Nephron (organoid): Measurements from ENCODE around the gene SLC25A45.
A peak's percentile ranks its signal among the peaks of the same experiment; 100 is the strongest.

Source experiments
- H3K27ac Mint-ChIP-seq, 3 experiments: 2 replicates each; pipeline ENCODE4 v1.8.0; 2020; ENCODE audit warnings: mixed read lengths in 3 of 3, mild to moderate bottlenecking in 2 of 3, moderate library complexity in 1 of 3
- H3K27me3 Mint-ChIP-seq: 2 replicates; pipeline ENCODE4 v1.8.0; 2021; ENCODE audit warnings: low read depth, mild to moderate bottlenecking, moderate library complexity, mixed read lengths
- H3K36me3 Mint-ChIP-seq: 2 replicates; pipeline ENCODE4 v1.8.0; 2020; ENCODE audit warnings: low read depth, mixed read lengths
- H3K4me1 Mint-ChIP-seq: 2 replicates; pipeline ENCODE4 v1.8.0; 2020; ENCODE audit warnings: mixed read lengths
- H3K4me3 Mint-ChIP-seq, 3 experiments: 2 replicates each; pipeline ENCODE4 v1.8.0; 2020; ENCODE audit warnings: mild to moderate bottlenecking in 3 of 3, mixed read lengths in 3 of 3, moderate library complexity in 2 of 3
- H3K9me3 Mint-ChIP-seq: 2 replicates; pipeline ENCODE4 v1.8.0; 2020; ENCODE audit warnings: mixed read lengths
- CTCF ChIP-seq, 3 experiments: fragments of 200-600 bp; sonication (generic); IDR thresholded peaks; one replicate each; pipeline ENCODE4 v1.5.0; 2021; ENCODE audit warnings: antibody characterized with exemption in 3 of 3; ENCODE audit not compliant: unreplicated experiment in 3 of 3

SLC25A45 gene

GRCh38 chr11:65401803-65402248 is 19.4 kb upstream of the SLC25A45 start:
- Mint-ChIP-seq H3K4me3 (no peak overlapping the region), H3K27ac (peak overlapping the region in 1 of 3 experiments; percentile 35), H3K4me1 (peaks cover 12% of the 10 kb centered on the region), H3K9me3 (no peaks in the 10 kb centered on the region), H3K36me3 (peaks cover 28% of the 10 kb centered on the region), H3K27me3 (no peaks in the 10 kb centered on the region)
- no peak for TF ChIP-seq CTCF (IDR thresholded peaks at IDR 0.05; ENCODE audit: unreplicated experiment in 3 of 3)

- no peak for TF ChIP-seq CTCF (IDR thresholded peaks at IDR 0.05; ENCODE audit: unreplicated experiment in 3 of 3)
- H3K4me1 Mint-ChIP-seq, result peaks cover 12% of the 10 kb centered on the region
- H3K36me3 Mint-ChIP-seq, result peaks cover 28% of the 10 kb centered on the region
- no peaks in the 10 kb centered on the region for H3K9me3 Mint-ChIP-seq
- H3K27ac Mint-ChIP-seq, result peak overlapping the region in 1 of 3 experiments; percentile 35
- no peaks in the 10 kb centered on the region for H3K27me3 Mint-ChIP-seq
- H3K4me3 Mint-ChIP-seq, result no peak overlapping the region
Observed at GRCh38 chr11:65401073-65401802, 18.8 kb upstream of the SLC25A45 start.

- Mint-ChIP-seq H3K9me3 (no peaks in the 10 kb centered on the region), H3K36me3 (peaks cover 28% of the 10 kb centered on the region), H3K27me3 (no peaks in the 10 kb centered on the region), H3K27ac (no peak overlapping the region), H3K4me1 (peaks cover 12% of the 10 kb centered on the region), H3K4me3 (no peak overlapping the region)
- no peak for TF ChIP-seq CTCF (IDR thresholded peaks at IDR 0.05; ENCODE audit: unreplicated experiment in 3 of 3)
Observed at GRCh38 chr11:65400307-65401072, 18.0 kb upstream of the SLC25A45 start.

GRCh38 chr11:65399845-65400244 is 17.4 kb upstream of the SLC25A45 start:
- Mint-ChIP-seq H3K36me3 (peaks cover 28% of the 10 kb centered on the region), H3K27me3 (no peaks in the 10 kb centered on the region), H3K4me3 (no peak overlapping the region), H3K4me1 (peaks cover 12% of the 10 kb centered on the region), H3K27ac (no peak overlapping the region), H3K9me3 (no peaks in the 10 kb centered on the region)
- no peak for TF ChIP-seq CTCF (IDR thresholded peaks at IDR 0.05; ENCODE audit: unreplicated experiment in 3 of 3)

GRCh38 chr11:65399249-65399648 is 16.8 kb upstream of the SLC25A45 start:
- no peak for TF ChIP-seq CTCF (IDR thresholded peaks at IDR 0.05; ENCODE audit: unreplicated experiment in 3 of 3)
- peaks cover 12% of the 10 kb centered on the region for H3K4me1 Mint-ChIP-seq
- H3K27ac Mint-ChIP-seq, result no peak overlapping the region
- H3K27me3 Mint-ChIP-seq, result no peaks in the 10 kb centered on the region
- H3K9me3 Mint-ChIP-seq, result no peaks in the 10 kb centered on the region
- no peak overlapping the region for H3K4me3 Mint-ChIP-seq
- peaks cover 28% of the 10 kb centered on the region for H3K36me3 Mint-ChIP-seq
